Loucy (cell line): ENCODE measurements around the gene SRPX2.

ENCODE experiments used
- H2AFZ ChIP-seq: fragments of 200-600 bp; sonication (generic); 2 replicates; pipeline ENCODE4 v1.6.0; 2016; ENCODE audit warnings: antibody characterized with exemption, mild to moderate bottlenecking, low read length, moderate library complexity
- H3F3A ChIP-seq: fragments of 200-600 bp; 2 replicates; pipeline ENCODE4 v1.6.0; 2016; ENCODE audit warnings: antibody characterized with exemption, low read depth, mild to moderate bottlenecking
- H3K27me3 ChIP-seq: fragments of 200-600 bp; sonication (generic); 2 replicates; pipeline ENCODE4 v1.6.1; 2014; ENCODE audit warnings: low read length, mild to moderate bottlenecking; ENCODE audit not compliant: insufficient read depth, poor library complexity, severe bottlenecking
- H3K36me3 ChIP-seq: fragments of 200-600 bp; sonication (generic); 2 replicates; pipeline ENCODE4 v1.6.1; 2016; ENCODE audit warnings: low read length; ENCODE audit not compliant: insufficient read depth
- H3K4me1 ChIP-seq: fragments of 200-600 bp; sonication (generic); 2 replicates; pipeline ENCODE4 v1.5.1; 2014; ENCODE audit warnings: low read length, mild to moderate bottlenecking; ENCODE audit not compliant: insufficient read depth, poor library complexity, severe bottlenecking
- H3K4me2 ChIP-seq: fragments of 200-600 bp; sonication (generic); 2 replicates; pipeline ENCODE4 v1.6.0; 2014; ENCODE audit warnings: antibody characterized with exemption, low read length, low read depth, mild to moderate bottlenecking; ENCODE audit not compliant: poor library complexity, severe bottlenecking
- H3K4me3 ChIP-seq: fragments of 200-600 bp; sonication (generic); 2 replicates; pipeline ENCODE4 v1.5.1; 2014; ENCODE audit warnings: low read length, mild to moderate bottlenecking, mixed read lengths; ENCODE audit not compliant: poor library complexity, severe bottlenecking
- H3K79me2 ChIP-seq: fragments of 200-600 bp; sonication (generic); 2 replicates; pipeline ENCODE4 v1.6.1; 2014; ENCODE audit warnings: low read length; ENCODE audit not compliant: insufficient read depth
- H3K9ac ChIP-seq: fragments of 200-600 bp; sonication (generic); 2 replicates; pipeline ENCODE4 v1.6.0; 2014; ENCODE audit warnings: mild to moderate bottlenecking, low read depth, low read length, moderate library complexity; ENCODE audit not compliant: poor library complexity, severe bottlenecking
- H3K9me2 ChIP-seq: fragments of 200-600 bp; sonication (generic); replicated peaks from 2 replicates; pipeline ENCODE4 v1.6.1; 2016; ENCODE audit warnings: low read depth, low read length, mixed read lengths
- H3K9me3 ChIP-seq: fragments of 200-600 bp; sonication (generic); 2 replicates; pipeline ENCODE4 v1.6.1; 2014; ENCODE audit warnings: mild to moderate bottlenecking, antibody characterized with exemption, low read length, low read depth; ENCODE audit not compliant: insufficient read depth
- H4K20me1 ChIP-seq: fragments of 200-600 bp; sonication (generic); 2 replicates; pipeline ENCODE4 v1.6.0; 2014; ENCODE audit warnings: antibody characterized with exemption, low read length, mild to moderate bottlenecking; ENCODE audit not compliant: insufficient read depth, poor library complexity, severe bottlenecking
- CTCF ChIP-seq: fragments of 200-600 bp; sonication (generic); conservative IDR thresholded peaks from 2 replicates; pipeline ENCODE4 v1.5.1; 2014; ENCODE audit warnings: mild to moderate bottlenecking, antibody characterized with exemption, low read length
- EZH2phosphoT487 ChIP-seq: fragments of 200-600 bp; IDR thresholded peaks from 2 replicates; pipeline ENCODE4 v1.6.1; 2018; ENCODE audit warnings: antibody characterized with exemption, mild to moderate bottlenecking, moderate library complexity, borderline replicate concordance

Gene SRPX2

GRCh38 chrX:100635989-100636320, 8.0 kb upstream of the SRPX2 start:
- Histone ChIP-seq H3K4me3 (no peak overlapping the region), H3K36me3 (no peaks in the 10 kb centered on the region), H4K20me1 (no peaks in the 10 kb centered on the region), H3K4me2 (no peak overlapping the region), H3K79me2 (no peaks in the 10 kb centered on the region), H3K27me3 (no peaks in the 10 kb centered on the region), H3K9me3 (no peaks in the 10 kb centered on the region), H3K9ac (no peak overlapping the region), H2AFZ (no peak overlapping the region), H3K9me2 (no peaks in the 10 kb centered on the region), H3K4me1 (no peaks in the 10 kb centered on the region), H3F3A (no peaks in the 10 kb centered on the region)
- no peak for TF ChIP-seq EZH2phosphoT487
- no peak for TF ChIP-seq CTCF

- Histone ChIP-seq H3F3A (no peaks in the 10 kb centered on the region), H3K9ac (no peak within 1 kb of the TSS), H3K4me1 (no peaks in the 10 kb centered on the region), H3K9me2 (no peaks in the 10 kb centered on the region), H3K27me3 (no peaks in the 10 kb centered on the region), H2AFZ (no peak within 1 kb of the TSS), H4K20me1 (no peaks in the 10 kb centered on the region), H3K4me2 (no peak within 1 kb of the TSS), H3K4me3 (no peak within 1 kb of the TSS), H3K36me3 (no peaks in the 10 kb centered on the region), H3K9me3 (no peaks in the 10 kb centered on the region), H3K79me2 (no peaks in the 10 kb centered on the region)
- 0 out of 2 replicates have a peak, but pooled peaks have one; percentile 19 for TF ChIP-seq CTCF
- TF ChIP-seq EZH2phosphoT487: no peak
Measured at GRCh38 chrX:100636321-100636991, 7.5 kb upstream of the SRPX2 start, which contains the start of gene TSPAN6. Gene TSPAN6 (minus strand): TSS chrX:100636806. CDS start chrX:100636694, 112 bp downstream.

- no peaks in the 10 kb centered on the region for H3F3A ChIP-seq
- H3K4me3 ChIP-seq: no peak overlapping the region
- H3K4me2 ChIP-seq: no peak overlapping the region
- H3K79me2 ChIP-seq: no peaks in the 10 kb centered on the region
- H4K20me1 ChIP-seq: no peaks in the 10 kb centered on the region
- H2AFZ ChIP-seq: no peak overlapping the region
- no peaks in the 10 kb centered on the region for H3K27me3 ChIP-seq
- H3K9me3 ChIP-seq: no peaks in the 10 kb centered on the region
- TF ChIP-seq CTCF (no peak), EZH2phosphoT487 (no peak)
- no peaks in the 10 kb centered on the region for H3K4me1 ChIP-seq
- no peaks in the 10 kb centered on the region for H3K9me2 ChIP-seq
- H3K36me3 ChIP-seq: no peaks in the 10 kb centered on the region
- no peak overlapping the region for H3K9ac ChIP-seq
Measured at GRCh38 chrX:100642290-100642689, 1.7 kb upstream of the SRPX2 start.
